Activated CD8-positive, alpha-beta T cell treated with anti-CD3 and anti-CD28 coated beads, Interleukin-2, amount 10 ng/mL, durations not matched to agents 7 days and 5 days (primary cell): ENCODE data around the gene FZR1. TPM values are rescaled to one million over a fixed set of nuclear protein-coding genes. Genes with fewer than 3 reads are reported as not detected.

Source experiments
- total RNA-seq, 2 experiments: library from RNA; stranded (reverse); gene quantifications; one replicate each; pipeline ENCODE4 v1.2.3, GENCODE V29; 2021

The FZR1 gene
- total RNA-seq, 2 experiments from 2014 or later: 72.7 to 81.6 TPM

Other genes with a start within 250 kb of the FZR1 start
- 10 to 100 TPM; 13.4 to 14.0 TPM for gene NFIC, start 139.7 kb upstream of the FZR1 start, total RNA-seq
- 1 to 10 TPM; 2.5 to 3.5 TPM for gene SMIM24, start 25.8 kb upstream of the FZR1 start, total RNA-seq
- not detected for gene SMIM44, start 22.9 kb upstream of the FZR1 start, total RNA-seq
- 10 to 100 TPM; 14.6 to 16.1 TPM for gene DOHH, start 5.6 kb upstream of the FZR1 start, total RNA-seq
- 1 to 10 TPM; 8.3 to 9.4 TPM for gene TEKTIP1, start 32.9 kb downstream of the FZR1 start, total RNA-seq
- 10 to 100 TPM; 61.0 to 63.5 TPM for gene MFSD12, start 51.3 kb downstream of the FZR1 start, total RNA-seq
- 10 to 100 TPM; 45.0 to 51.2 TPM for gene HMG20B, start 66.6 kb downstream of the FZR1 start, total RNA-seq
- under 1 TPM; 0.26 to 0.31 TPM for gene GIPC3, start 79.2 kb downstream of the FZR1 start, total RNA-seq
- gene TBXA2R, start 100.6 kb downstream of the FZR1 start, total RNA-seq: 1 to 10 TPM; 2.6 to 2.8 TPM
- gene CACTIN, start 120.5 kb downstream of the FZR1 start, total RNA-seq: 10 to 100 TPM; 31.2 to 37.0 TPM
- 10 to 100 TPM; 19.7 to 20.0 TPM for gene PIP5K1C, start 194.2 kb downstream of the FZR1 start, total RNA-seq
- gene TJP3, start 202.1 kb downstream of the FZR1 start, total RNA-seq: 1 to 10 TPM; 1.3 TPM